Cardiac muscle cell (in vitro differentiated cells and primary cell): Measurements from ENCODE around the gene ZCCHC3. TPM values are rescaled to one million over a fixed set of nuclear protein-coding genes. Genes with fewer than 3 reads are reported as not detected.

Experiments used
- DNase-seq, 2 donors: peaks; one replicate each; pipeline versions ENCODE4 v3.0.0 to v3.0.0-alpha.2; 2010 to 2017; ENCODE audit warnings: low read depth in 1 of 2, low spot score in 1 of 2
- H3K27ac ChIP-seq: fragments of 200-600 bp; sonication (generic); 2 replicates; pipeline ENCODE4 v1.5.1; 2016
- H3K27me3 ChIP-seq: fragments of 200-600 bp; sonication (generic); 2 replicates; pipeline ENCODE4 v1.6.0; 2016; ENCODE audit warnings: control low read depth
- H3K36me3 ChIP-seq: fragments of 200-600 bp; sonication (generic); 2 replicates; pipeline ENCODE4 v1.5.1; 2016; ENCODE audit warnings: control low read depth
- H3K4me1 ChIP-seq: fragments of 200-600 bp; sonication (generic); 2 replicates; pipeline ENCODE4 v1.8.1; 2017; ENCODE audit warnings: low read depth, mild to moderate bottlenecking, mixed run types
- H3K4me3 ChIP-seq: fragments of 200-600 bp; sonication (generic); 2 replicates; pipeline ENCODE4 v1.5.1; 2016; ENCODE audit warnings: mild to moderate bottlenecking
- H3K9me3 ChIP-seq: fragments of 200-600 bp; sonication (generic); 2 replicates; pipeline ENCODE4 v1.5.1; 2017; ENCODE audit warnings: low read depth, mild to moderate bottlenecking, control low read depth
- polyA plus RNA-seq: library from polyadenylated mRNA; unstranded; fragments of >200 nt; fragmentation: Nextera tagmentation; extraction: Ambion mirVana; gene quantifications from 2 replicates; pipeline ENCODE4 v1.2.1, GENCODE V29; 2016
- total RNA-seq: library from RNA; depleted of rRNA; stranded (reverse); fragments of >200 nt; gene quantifications from 2 replicates; pipeline ENCODE4 v1.2.3, GENCODE V29; 2016
- TF ChIP-seq, protein P1 (sequence below): IDR thresholded peaks from 2 replicates; pipeline ENCODE4 v1.5.1; 2012; ENCODE audit warnings: low read depth, mild to moderate bottlenecking, low read length

ZCCHC3 gene
- total and polyA plus RNA-seq, 2 experiments from 2014 or later: 43.7 to 63.8 TPM

DNA sequence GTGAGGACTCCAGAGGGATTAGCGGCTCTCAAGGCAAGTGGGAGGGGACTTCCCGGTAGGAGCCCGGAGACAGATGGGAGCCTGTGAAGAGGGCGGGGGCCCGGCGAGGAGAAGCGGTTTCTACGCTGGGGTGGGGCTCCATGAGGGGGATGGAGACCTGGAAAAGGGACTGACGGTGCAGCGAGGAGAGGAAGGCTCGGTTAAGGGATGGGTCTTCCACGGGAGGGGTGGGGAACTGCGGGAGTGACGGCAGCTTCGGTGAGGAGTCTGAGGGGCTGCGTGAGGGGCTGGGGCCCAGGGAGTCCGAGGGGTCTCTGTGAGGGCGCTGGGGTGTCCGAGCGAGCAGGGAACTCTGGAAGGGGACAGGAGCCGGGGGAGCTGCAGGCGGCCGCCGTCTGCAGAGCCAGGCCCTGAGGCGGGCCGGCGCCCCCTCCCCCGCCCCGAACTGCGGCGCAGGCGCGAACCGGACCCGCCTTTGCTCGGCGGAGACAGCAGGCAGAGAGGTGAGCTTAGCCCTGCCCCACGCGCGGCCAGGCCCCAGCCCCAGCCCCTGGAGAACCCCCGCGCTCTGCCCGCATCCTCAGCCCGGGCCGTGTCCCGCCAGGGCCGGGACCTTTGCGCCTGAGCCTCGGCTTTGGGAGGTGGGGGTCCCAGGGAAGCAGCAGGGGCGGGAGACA lies 49.4 kb downstream of the ZCCHC3 start, which contains the start of gene NRSN2:
Gene NRSN2, plus strand, starts transcription at position 472 of the 677 bp plus-strand sequence. CDS start 2,533 bp downstream, outside the sequence.
- TF ChIP-seq, protein P1, sequence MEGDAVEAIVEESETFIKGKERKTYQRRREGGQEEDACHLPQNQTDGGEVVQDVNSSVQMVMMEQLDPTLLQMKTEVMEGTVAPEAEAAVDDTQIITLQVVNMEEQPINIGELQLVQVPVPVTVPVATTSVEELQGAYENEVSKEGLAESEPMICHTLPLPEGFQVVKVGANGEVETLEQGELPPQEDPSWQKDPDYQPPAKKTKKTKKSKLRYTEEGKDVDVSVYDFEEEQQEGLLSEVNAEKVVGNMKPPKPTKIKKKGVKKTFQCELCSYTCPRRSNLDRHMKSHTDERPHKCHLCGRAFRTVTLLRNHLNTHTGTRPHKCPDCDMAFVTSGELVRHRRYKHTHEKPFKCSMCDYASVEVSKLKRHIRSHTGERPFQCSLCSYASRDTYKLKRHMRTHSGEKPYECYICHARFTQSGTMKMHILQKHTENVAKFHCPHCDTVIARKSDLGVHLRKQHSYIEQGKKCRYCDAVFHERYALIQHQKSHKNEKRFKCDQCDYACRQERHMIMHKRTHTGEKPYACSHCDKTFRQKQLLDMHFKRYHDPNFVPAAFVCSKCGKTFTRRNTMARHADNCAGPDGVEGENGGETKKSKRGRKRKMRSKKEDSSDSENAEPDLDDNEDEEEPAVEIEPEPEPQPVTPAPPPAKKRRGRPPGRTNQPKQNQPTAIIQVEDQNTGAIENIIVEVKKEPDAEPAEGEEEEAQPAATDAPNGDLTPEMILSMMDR: no peak
- Histone ChIP-seq H3K9me3 (no peaks in the 10 kb centered on the region), H3K27ac (peak within 1 kb of the TSS; percentile 93), H3K4me1 (peaks cover 10% of the 10 kb centered on the region), H3K4me3 (peak within 1 kb of the TSS; percentile 79), H3K36me3 (peaks cover 6% of the 10 kb centered on the region), H3K27me3 (no peaks in the 10 kb centered on the region)
- DNase-seq: peak; percentile 72 to 79

DNA sequence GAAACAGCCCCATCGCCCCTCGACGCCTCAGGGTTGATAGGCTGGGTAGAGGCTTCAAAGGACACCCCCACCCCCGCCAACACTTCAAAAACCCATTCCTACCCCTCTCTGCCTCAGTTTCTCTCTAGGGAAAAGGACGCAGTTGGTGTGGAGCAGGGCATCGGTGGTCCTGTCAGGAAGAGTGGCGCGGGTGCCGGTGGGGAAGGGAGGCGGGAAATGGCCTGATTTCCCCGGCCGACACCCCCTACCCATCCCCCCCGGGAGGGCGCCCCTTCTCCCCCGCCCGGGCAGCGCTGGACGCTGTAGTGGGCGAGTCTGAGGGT lies 49.9 kb downstream of the ZCCHC3 start:
- peaks cover 6% of the 10 kb centered on the region for H3K36me3 ChIP-seq
- peak overlapping the region; percentile 79 for H3K4me3 ChIP-seq
- peak overlapping the region; percentile 93 for H3K27ac ChIP-seq
- no peaks in the 10 kb centered on the region for H3K27me3 ChIP-seq
- no peak for DNase-seq
- peaks cover 10% of the 10 kb centered on the region for H3K4me1 ChIP-seq
- no peaks in the 10 kb centered on the region for H3K9me3 ChIP-seq
- TF ChIP-seq, protein P1: no peak

DNA sequence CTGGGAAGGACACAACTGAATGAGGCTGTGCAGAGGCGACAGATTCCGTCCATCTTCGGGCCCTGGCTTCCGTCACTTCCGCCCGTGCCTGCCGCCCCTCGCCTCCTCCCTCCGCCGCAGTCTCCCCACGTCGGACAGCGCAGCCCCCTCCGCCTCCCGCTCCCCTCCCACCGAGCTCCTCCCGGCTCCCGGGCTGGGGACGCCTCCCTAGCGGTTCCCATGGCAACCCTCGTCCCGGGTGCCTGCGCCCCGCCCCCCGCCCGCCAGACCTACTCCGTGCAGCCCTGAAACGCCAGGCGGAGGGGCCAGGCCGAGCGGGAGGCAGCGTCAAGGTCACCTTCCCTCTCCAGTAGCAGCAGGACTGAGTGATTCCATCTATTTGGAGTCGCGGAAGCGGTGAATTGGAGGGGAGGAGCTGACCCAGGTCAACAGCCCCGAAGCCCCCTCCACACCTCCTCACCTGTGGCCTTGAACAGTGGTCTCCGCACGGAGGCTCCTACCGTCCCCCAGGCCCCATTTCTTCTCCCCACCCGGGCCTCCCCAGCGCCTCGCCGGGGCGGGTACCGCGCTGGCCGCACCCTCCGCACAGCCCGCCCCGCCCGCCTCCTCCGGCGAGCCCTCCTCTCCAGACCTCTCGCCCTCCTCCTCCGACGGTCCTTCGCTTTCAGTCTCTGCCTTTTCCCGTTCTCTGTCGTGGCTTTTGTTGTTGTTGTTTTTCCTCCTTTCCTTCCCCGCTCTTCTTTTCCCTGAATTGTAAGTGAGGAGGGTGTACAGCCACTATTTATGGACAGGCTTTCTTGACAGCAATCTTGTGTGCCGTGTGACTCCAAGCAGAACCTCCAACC lies 50.5 kb downstream of the ZCCHC3 start:
- H3K36me3 ChIP-seq: peaks cover 9% of the 10 kb centered on the region
- H3K4me3 ChIP-seq: peak overlapping the region; percentile 79
- TF ChIP-seq, protein P1: no peak
- H3K27ac ChIP-seq: peak overlapping the region; percentile 93
- no peaks in the 10 kb centered on the region for H3K9me3 ChIP-seq
- peak; percentile 98 to 99 for DNase-seq
- H3K4me1 ChIP-seq: peaks cover 10% of the 10 kb centered on the region
- H3K27me3 ChIP-seq: no peaks in the 10 kb centered on the region

DNA sequence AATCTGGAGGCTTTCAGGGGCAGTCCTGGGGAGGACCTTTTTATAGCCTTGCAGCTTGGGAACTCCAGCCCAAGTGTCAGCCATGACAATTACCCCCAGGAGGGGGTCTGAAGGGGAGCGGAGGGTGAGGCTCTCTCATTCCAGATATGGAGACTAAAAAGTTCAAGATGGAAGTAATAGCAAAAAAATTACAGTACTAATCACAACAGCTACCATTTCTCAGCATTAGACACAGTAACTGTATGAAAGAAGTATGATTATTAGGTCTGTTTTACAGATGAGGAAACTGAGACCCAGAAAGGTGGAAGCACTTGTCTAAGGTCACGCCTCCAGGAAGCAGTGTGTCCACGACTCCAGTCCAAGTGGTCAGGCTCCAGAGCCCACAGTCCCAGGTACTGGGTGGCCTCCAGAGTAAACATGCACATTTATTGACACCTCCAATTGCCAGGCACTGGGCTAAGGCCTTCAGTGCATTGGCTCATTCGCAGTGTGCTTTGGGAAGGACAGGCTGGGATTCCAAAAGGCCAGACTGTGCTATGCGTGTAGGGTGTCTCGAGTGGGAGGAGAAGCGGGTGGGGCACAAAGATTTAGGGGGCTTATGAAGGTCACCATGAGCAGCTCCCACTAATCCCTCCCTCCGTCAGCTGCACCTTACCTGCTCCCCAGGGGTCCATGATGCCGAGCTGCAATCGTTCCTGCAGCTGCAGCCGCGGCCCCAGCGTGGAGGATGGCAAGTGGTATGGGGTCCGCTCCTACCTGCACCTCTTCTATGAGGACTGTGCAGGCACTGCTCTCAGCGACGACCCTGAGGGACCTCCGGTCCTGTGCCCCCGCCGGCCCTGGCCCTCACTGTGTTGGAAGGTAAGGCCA lies 51.8 kb downstream of the ZCCHC3 start:
- H3K36me3 ChIP-seq: peaks cover 9% of the 10 kb centered on the region
- no peak for DNase-seq
- H3K27ac ChIP-seq: peak overlapping the region; percentile 93
- peak overlapping the region; percentile 79 for H3K4me3 ChIP-seq
- peaks cover 10% of the 10 kb centered on the region for H3K4me1 ChIP-seq
- no peaks in the 10 kb centered on the region for H3K9me3 ChIP-seq
- TF ChIP-seq, protein P1: no peak
- H3K27me3 ChIP-seq: no peaks in the 10 kb centered on the region

Other genes starting within 250 kb of the ZCCHC3 start
- gene DEFB125, start 209.9 kb upstream of the ZCCHC3 start, total RNA-seq: not detected in 2 replicates
- gene DEFB125, start 209.9 kb upstream of the ZCCHC3 start, polyA plus RNA-seq: not detected in 2 replicates
- gene DEFB126, start 155.0 kb upstream of the ZCCHC3 start, total RNA-seq: not detected in 2 replicates
- not detected in 2 replicates for gene DEFB126, start 155.0 kb upstream of the ZCCHC3 start, polyA plus RNA-seq
- not detected in 2 replicates for gene DEFB127, start 140.1 kb upstream of the ZCCHC3 start, total RNA-seq
- not detected in 2 replicates for gene DEFB127, start 140.1 kb upstream of the ZCCHC3 start, polyA plus RNA-seq
- not detected in 2 replicates for gene DEFB128, start 107.9 kb upstream of the ZCCHC3 start, total RNA-seq
- not detected in 2 replicates for gene DEFB128, start 107.9 kb upstream of the ZCCHC3 start, polyA plus RNA-seq
- gene DEFB129, start 70.3 kb upstream of the ZCCHC3 start, total RNA-seq: not detected in 2 replicates
- not detected in 2 replicates for gene DEFB129, start 70.3 kb upstream of the ZCCHC3 start, polyA plus RNA-seq
- not detected in 2 replicates for gene DEFB132, start 39.8 kb upstream of the ZCCHC3 start, total RNA-seq
- gene DEFB132, start 39.8 kb upstream of the ZCCHC3 start, polyA plus RNA-seq: not detected in 2 replicates
- gene C20orf96, start 6.8 kb upstream of the ZCCHC3 start, total RNA-seq: 6.2 and 9.3 TPM in 2 replicates
- 31.9 and 41.9 TPM in 2 replicates for gene C20orf96, start 6.8 kb upstream of the ZCCHC3 start, polyA plus RNA-seq
- gene SOX12, start 28.0 kb downstream of the ZCCHC3 start, total RNA-seq: 57.6 and 79.8 TPM in 2 replicates
- 41.9 and 49.9 TPM in 2 replicates for gene SOX12, start 28.0 kb downstream of the ZCCHC3 start, polyA plus RNA-seq
- gene NRSN2, start 49.5 kb downstream of the ZCCHC3 start, total RNA-seq: 111 and 190 TPM in 2 replicates
- gene NRSN2, start 49.5 kb downstream of the ZCCHC3 start, polyA plus RNA-seq: 135 and 170 TPM in 2 replicates
- 7.0 and 9.0 TPM in 2 replicates for gene TRIB3, start 83.2 kb downstream of the ZCCHC3 start, total RNA-seq
- 5.3 and 7.2 TPM in 2 replicates for gene TRIB3, start 83.2 kb downstream of the ZCCHC3 start, polyA plus RNA-seq
- 81.3 and 104 TPM in 2 replicates for gene RBCK1, start 110.7 kb downstream of the ZCCHC3 start, total RNA-seq
- gene RBCK1, start 110.7 kb downstream of the ZCCHC3 start, polyA plus RNA-seq: 51.5 and 75.9 TPM in 2 replicates
- 34.4 and 40.0 TPM in 2 replicates for gene TBC1D20, start 165.0 kb downstream of the ZCCHC3 start, total RNA-seq
- gene TBC1D20, start 165.0 kb downstream of the ZCCHC3 start, polyA plus RNA-seq: 29.0 and 31.3 TPM in 2 replicates
- 126 and 189 TPM in 2 replicates for gene CSNK2A1, start 246.2 kb downstream of the ZCCHC3 start, total RNA-seq
- gene CSNK2A1, start 246.2 kb downstream of the ZCCHC3 start, polyA plus RNA-seq: 74.8 and 131 TPM in 2 replicates